H1 (cell line): ENCODE results near the gene PRKAA1. TPM values are rescaled to one million over a fixed set of nuclear protein-coding genes. Genes with fewer than 3 reads are reported as not detected.

Source experiments
- CTCF ChIA-PET: fragments of 300-600 bp; sonication (Branson Sonifier 250); formaldehyde crosslinking; loops from one replicate; lab custom pipeline; 2021; ENCODE audit not compliant: partially characterized antibody; lab: Charles Lee
- POLR2A ChIA-PET: fragments of 300-600 bp; sonication (Branson Sonifier 250); formaldehyde crosslinking; loops from one replicate; lab custom pipeline; 2021; ENCODE audit warnings: inconsistent platforms; ENCODE audit not compliant: partially characterized antibody; lab: Charles Lee
- DNase-seq, 2 experiments: peaks; one replicate each; pipeline versions ENCODE4 v3.0.0 to v3.0.0-alpha.2; 2010 to 2022; ENCODE audit warnings: low spot score in 2 of 2, low read depth in 1 of 2, mixed read lengths in 1 of 2
- FAIRE-seq: peaks from 2 replicates; lab custom pipeline; 2011; peaks lifted over from hg19 to GRCh38; lab: Jason Lieb, UNC
- H2AFZ ChIP-seq: 2 replicates; pipeline ENCODE4 v1.8.1; 2012; ENCODE audit warnings: low read length, inconsistent platforms
- H2AK5ac ChIP-seq: 2 replicates; pipeline ENCODE4 v1.6.1; 2013; ENCODE audit warnings: low read depth, low read length
- H2BK120ac ChIP-seq: replicated peaks from 2 replicates; pipeline ENCODE3; 2013; ENCODE audit warnings: low read depth, low read length, inconsistent platforms
- H2BK12ac ChIP-seq: 2 replicates; pipeline ENCODE4 v1.6.1; 2013; ENCODE audit warnings: low read depth, low read length
- H2BK15ac ChIP-seq: 2 replicates; pipeline ENCODE4 v1.6.1; 2013; ENCODE audit warnings: low read length
- H2BK20ac ChIP-seq: 2 replicates; pipeline ENCODE4 v1.6.1; 2013; ENCODE audit warnings: low read length
- H2BK5ac ChIP-seq: 2 replicates; pipeline ENCODE4 v1.6.1; 2013; ENCODE audit warnings: low read depth, low read length
- H3K14ac ChIP-seq: 2 replicates; pipeline ENCODE4 v1.6.1; 2013; ENCODE audit warnings: inconsistent platforms; ENCODE audit not compliant: insufficient read length
- H3K18ac ChIP-seq: 2 replicates; pipeline ENCODE4 v1.6.1; 2013; ENCODE audit warnings: low read length; ENCODE audit errors: extremely low read depth
- H3K23ac ChIP-seq: 2 replicates; pipeline ENCODE4 v1.6.1; 2013; ENCODE audit warnings: inconsistent platforms; ENCODE audit not compliant: insufficient read length
- H3K23me2 ChIP-seq: 2 replicates; pipeline ENCODE4 v1.6.1; 2013; ENCODE audit warnings: low read depth, low read length
- H3K27ac ChIP-seq: 2 replicates; pipeline ENCODE4 v1.6.1; 2011; ENCODE audit warnings: low read depth, low read length, inconsistent platforms
- H3K27me3 ChIP-seq, 4 experiments: replicated peaks in 1 of 4; 1 replicate in 1 of 4; 2 replicates in 3 of 4; pipeline versions ENCODE4 v1.6.1 to v1.8.1; 2011 to 2013; ENCODE audit warnings: low read length in 3 of 4, mild to moderate bottlenecking in 3 of 4, inconsistent platforms in 2 of 4, mixed read lengths in 2 of 4, moderate library complexity in 1 of 4; ENCODE audit not compliant: control insufficient read depth in 3 of 4, insufficient read depth in 3 of 4; ENCODE audit errors: extremely low read depth in 1 of 4
- H3K36me3 ChIP-seq, 4 experiments: 2 replicates each; pipeline versions ENCODE4 v1.6.1 to v1.8.1; 2011 to 2013; ENCODE audit warnings: mild to moderate bottlenecking in 4 of 4, low read length in 3 of 4, moderate library complexity in 2 of 4, control low read depth in 1 of 4, inconsistent platforms in 1 of 4; ENCODE audit not compliant: insufficient read depth in 4 of 4, control insufficient read depth in 2 of 4
- H3K4ac ChIP-seq: replicated peaks from 2 replicates; pipeline ENCODE3; 2013; ENCODE audit warnings: low read length, low read depth, mixed read lengths, inconsistent platforms; ENCODE audit not compliant: insufficient read length
- H3K4me1 ChIP-seq, 4 experiments: replicated peaks in 1 of 4; 1 replicate in 1 of 4; 2 replicates in 3 of 4; pipeline versions ENCODE4 v1.6.1 to v1.8.1; 2011 to 2013; ENCODE audit warnings: low read length in 3 of 4, inconsistent platforms in 2 of 4, mixed read lengths in 1 of 4; ENCODE audit not compliant: insufficient read depth in 4 of 4, control insufficient read depth in 3 of 4
- H3K4me2 ChIP-seq, 2 experiments: 2 replicates each; pipeline versions ENCODE4 v1.6.1 to v1.8.1; 2011 to 2013; ENCODE audit warnings: low read depth in 2 of 2, low read length in 2 of 2, control low read depth in 1 of 2, inconsistent platforms in 1 of 2, mild to moderate bottlenecking in 1 of 2; ENCODE audit not compliant: insufficient read depth in 1 of 2
- H3K4me3 ChIP-seq, 4 experiments: fragments of 200-600, 300-600 bp in 1 of 4; sonication (generic), shearing (Covaris generic), sonication (Bioruptor Twin) in 1 of 4; 2 replicates each; pipeline versions ENCODE4 v1.5.1 to v1.8.1; 2011 to 2016; ENCODE audit warnings: low read length in 4 of 4, low read depth in 3 of 4, control low read depth in 2 of 4, inconsistent platforms in 2 of 4, mild to moderate bottlenecking in 2 of 4, mixed read lengths in 1 of 4, moderate library complexity in 1 of 4; ENCODE audit not compliant: insufficient read depth in 2 of 4; ENCODE audit errors: extremely low read depth in 1 of 4
- H3K56ac ChIP-seq: replicated peaks from 2 replicates; pipeline ENCODE3; 2013; ENCODE audit warnings: low read depth, mild to moderate bottlenecking, mixed read lengths, low read length, inconsistent platforms; ENCODE audit not compliant: insufficient read length
- H3K79me1 ChIP-seq: 2 replicates; pipeline ENCODE4 v1.6.1; 2013; ENCODE audit warnings: low read depth, low read length, control low read depth
- H3K79me2 ChIP-seq, 2 experiments: 2 replicates each; pipeline versions ENCODE4 v1.6.1 to v1.8.1; 2012 to 2013; ENCODE audit warnings: low read length in 2 of 2, mild to moderate bottlenecking in 2 of 2, inconsistent platforms in 1 of 2; ENCODE audit not compliant: insufficient read depth in 2 of 2, control insufficient read depth in 1 of 2
- H3K9ac ChIP-seq, 4 experiments: replicated peaks in 1 of 4; 1 replicate in 1 of 4; 2 replicates in 3 of 4; pipeline versions ENCODE4 v1.6.1 to v1.8.1; 2011 to 2013; ENCODE audit warnings: low read depth in 3 of 4, low read length in 3 of 4, control low read depth in 2 of 4, mild to moderate bottlenecking in 2 of 4, moderate library complexity in 2 of 4, inconsistent platforms in 1 of 4; ENCODE audit errors: extremely low read depth in 1 of 4
- H3K9me3 ChIP-seq, 2 experiments: 2 replicates each; pipeline versions ENCODE4 v1.6.1 to v1.8.1; 2012 to 2013; ENCODE audit warnings: mild to moderate bottlenecking in 2 of 2, moderate library complexity in 2 of 2, control low read depth in 1 of 2, inconsistent platforms in 1 of 2, low read depth in 1 of 2, low read length in 1 of 2, mixed read lengths in 1 of 2; ENCODE audit not compliant: insufficient read depth in 2 of 2
- H4K20me1 ChIP-seq, 2 experiments: replicated peaks in 1 of 2; 2 replicates each; pipeline versions ENCODE3 to v1.8.1; 2011 to 2013; ENCODE audit warnings: inconsistent platforms in 2 of 2, low read length in 2 of 2, mild to moderate bottlenecking in 1 of 2; ENCODE audit not compliant: insufficient read depth in 2 of 2, control insufficient read depth in 1 of 2
- H4K5ac ChIP-seq: 2 replicates; pipeline ENCODE4 v1.6.1; 2013; ENCODE audit warnings: low read length, low read depth, mixed read lengths, inconsistent platforms; ENCODE audit not compliant: insufficient read length
- H4K8ac ChIP-seq: 2 replicates; pipeline ENCODE4 v1.8.0; 2013; ENCODE audit warnings: mild to moderate bottlenecking, moderate library complexity, low read length, inconsistent platforms; ENCODE audit not compliant: insufficient read depth; ENCODE audit errors: extremely low read depth
- H4K91ac ChIP-seq: replicated peaks from 2 replicates; pipeline ENCODE3; 2013; ENCODE audit warnings: low read length, mixed read lengths, inconsistent platforms; ENCODE audit not compliant: insufficient read length
- CTBP2 ChIP-seq: IDR thresholded peaks from 2 replicates; pipeline ENCODE4 v1.7.0; 2011; ENCODE audit warnings: borderline replicate concordance, mild to moderate bottlenecking, moderate library complexity, mixed read lengths, low read length; ENCODE audit not compliant: insufficient read depth, insufficient read length
- GTF2F1 ChIP-seq: IDR thresholded peaks from 2 replicates; pipeline ENCODE4 v1.6.1; 2012; ENCODE audit warnings: low read depth, low read length, improper control_type of control experiment, borderline replicate concordance
- KDM1A ChIP-seq: fragments of 200-600, 300-600 bp; sonication (generic); IDR thresholded peaks from 2 replicates; pipeline ENCODE4 v1.7.1; 2016; ENCODE audit warnings: mild to moderate bottlenecking, low read length, borderline replicate concordance
- NANOG ChIP-seq: IDR thresholded peaks from 2 replicates; pipeline ENCODE4 v1.6.1; 2011; ENCODE audit warnings: low read length, low read depth, mild to moderate bottlenecking, inconsistent platforms; ENCODE audit not compliant: insufficient read depth, poor library complexity, severe bottlenecking
- POLR2A ChIP-seq, 2 experiments: IDR thresholded peaks; 1 replicate in 1 of 2; 2 replicates in 1 of 2; pipeline ENCODE4 v1.6.1; 2011; ENCODE audit warnings: low read depth in 2 of 2, low read length in 2 of 2, mild to moderate bottlenecking in 2 of 2; ENCODE audit errors: control extremely low read depth in 1 of 2
- SP2 ChIP-seq: IDR thresholded peaks from 2 replicates; pipeline ENCODE4 v1.6.1; 2012; ENCODE audit warnings: mild to moderate bottlenecking, low read length, inconsistent platforms
- WGBS, 2 experiments: shearing (Covaris generic) in 1 of 2; methylation state at CpG; one replicate each; pipeline versions ENCODE4 v1.1.6 to v1.1.7; 2013 to 2015; ENCODE audit warnings: low lambda C conversion rate in 2 of 2, mixed read lengths in 2 of 2, inconsistent platforms in 1 of 2, low coverage in 1 of 2, missing lambda C conversion rate in 1 of 2; ENCODE audit not compliant: insufficient replicate concordance in 2 of 2, insufficient coverage in 1 of 2, insufficient read length in 1 of 2; ENCODE audit errors: extremely low coverage in 1 of 2, missing lambda C conversion rate in 1 of 2; 5-methylcytosine and 5-hydroxymethylcytosine counted together
- polyA plus RNA-seq, 7 experiments: library from polyadenylated mRNA; depleted of rRNA in 3 of 7; stranded (reverse) in 5 of 7; unstranded in 2 of 7; fragments of >200 nt in 5 of 7; fragments of 200-250 nt in 2 of 7; gene quantifications; 1 replicate in 5 of 7; 2 replicates in 1 of 7; 4 replicates in 1 of 7; pipeline versions ENCODE4 v1.2.1 to v1.2.3, GENCODE V29; 2011 to 2013; ENCODE audit warnings: missing spikeins in 2 of 7, mixed read lengths in 2 of 7
- total RNA-seq: library from RNA; stranded (reverse); fragmentation: NEBNext Ultra II Directional; extraction: Animal tissue kit (Norgen Biotek cat#: 25700); gene quantifications from 2 replicates; pipeline ENCODE4 v1.2.1, GENCODE V29; 2021

Gene PRKAA1
- total and polyA plus RNA-seq, 2 of the 8 experiments (the other 6 are each of a cell fraction or from before 2014, with no cell fraction given) = 10.4 to 33.1 TPM

- H3K79me2 ChIP-seq = no peaks in the 10 kb centered on the region
- no peaks in the 10 kb centered on the region for H4K20me1 ChIP-seq
- no peaks in the 10 kb centered on the region for H3K4me1 ChIP-seq
- TF ChIP-seq POLR2A (IDR thresholded peaks at IDR 0.05; ENCODE audit: control extremely low read depth in 1 of 2, low read depth in 2 of 2, low read length in 2 of 2) (no peak), CTBP2 (no peak), SP2 (no peak), KDM1A (no peak), NANOG (no peak), GTF2F1 (no peak)
- H2BK120ac ChIP-seq = no peak overlapping the region
- no peak overlapping the region for H4K91ac ChIP-seq
- no peaks in the 10 kb centered on the region for H3K36me3 ChIP-seq
- no peak overlapping the region for H3K14ac ChIP-seq
- H3K4me3 ChIP-seq = no peak overlapping the region
- no peak overlapping the region for H2AFZ ChIP-seq
- H3K9ac ChIP-seq = no peak overlapping the region
- no peak for FAIRE-seq
- H3K27me3 ChIP-seq = no peaks in the 10 kb centered on the region
- H4K5ac ChIP-seq = no peak overlapping the region
- no peak for DNase-seq
- no peaks in the 10 kb centered on the region for H3K79me1 ChIP-seq
- no peak overlapping the region for H3K56ac ChIP-seq
- H3K9me3 ChIP-seq = no peaks in the 10 kb centered on the region
- no peak overlapping the region for H3K18ac ChIP-seq
- WGBS, 2 experiments = 78% methylated on average over 1 of the region's 1 CpG; no CpG with 5 or more reads in 1 of the 2 experiments
- H2BK5ac ChIP-seq = no peak overlapping the region
- ChIA-PET POLR2A (interaction anchor here (15.5 kb wide), 1 partner anchor 18 kb away, joined by 257 read pairs; the partner anchor contains the start of gene RPL37), CTCF (interaction anchor here (1.2 kb wide), 1 partner anchor 12 kb away, joined by 3 read pairs; no protein-coding TSS in a partner anchor)
- H3K4ac ChIP-seq = no peak overlapping the region
- H3K4me2 ChIP-seq = no peak overlapping the region
- H2BK20ac ChIP-seq = no peak overlapping the region
- H3K27ac ChIP-seq = no peak overlapping the region
- no peak overlapping the region for H3K23ac ChIP-seq
- no peak overlapping the region for H2BK15ac ChIP-seq
- H2AK5ac ChIP-seq = no peak overlapping the region
- H2BK12ac ChIP-seq = no peak overlapping the region
- no peak overlapping the region for H4K8ac ChIP-seq
- H3K23me2 ChIP-seq = no peaks in the 10 kb centered on the region; the same call in 1 of the 2 replicates
Observed at GRCh38 chr5:40847525-40847924, 49.4 kb upstream of the PRKAA1 start.
